ENCODE measurements around the gene MAPKAP1.

GRCh38 chr9:125467116-125467740, 239.8 kb downstream of the MAPKAP1 start:
- TF ChIP-seq CTCF (IDR thresholded peaks at IDR 0.05; ENCODE audit: low read depth, low read length, poor library complexity, severe bottlenecking) (no peak), EZH2phosphoT487 (IDR thresholded peaks at IDR 0.05; ENCODE audit: borderline replicate concordance, low read length) (no peak)
